Measurements from ENCODE around the gene TSPEAR.
"Not testable (repeated sequence)": the region's sequence is repeated elsewhere in the genome, so short reads cannot be mapped to it uniquely, and the experiment has no call there.

DNA sequence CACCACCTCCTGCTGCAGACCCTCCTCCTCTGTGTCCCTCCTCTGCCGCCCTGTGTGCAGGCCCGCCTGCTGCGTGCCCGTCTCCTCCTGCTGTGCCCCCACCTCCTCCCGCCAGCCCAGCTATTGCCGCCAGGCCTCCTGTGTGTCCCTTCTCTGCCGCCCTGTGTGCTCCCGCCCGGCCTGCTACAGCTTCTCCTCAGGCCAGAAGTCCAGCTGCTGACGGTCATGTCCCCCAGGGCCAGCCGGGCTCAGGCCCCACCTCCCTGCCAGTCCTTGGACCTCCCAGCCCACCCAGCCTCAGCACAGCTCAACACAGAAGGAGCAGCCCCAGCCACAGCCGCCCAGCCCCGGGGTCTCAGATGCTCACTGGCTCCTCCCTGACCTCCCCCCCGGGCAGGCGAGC lies 83.5 kb downstream of the TSPEAR start:
- TF ChIP-seq, protein P1, sequence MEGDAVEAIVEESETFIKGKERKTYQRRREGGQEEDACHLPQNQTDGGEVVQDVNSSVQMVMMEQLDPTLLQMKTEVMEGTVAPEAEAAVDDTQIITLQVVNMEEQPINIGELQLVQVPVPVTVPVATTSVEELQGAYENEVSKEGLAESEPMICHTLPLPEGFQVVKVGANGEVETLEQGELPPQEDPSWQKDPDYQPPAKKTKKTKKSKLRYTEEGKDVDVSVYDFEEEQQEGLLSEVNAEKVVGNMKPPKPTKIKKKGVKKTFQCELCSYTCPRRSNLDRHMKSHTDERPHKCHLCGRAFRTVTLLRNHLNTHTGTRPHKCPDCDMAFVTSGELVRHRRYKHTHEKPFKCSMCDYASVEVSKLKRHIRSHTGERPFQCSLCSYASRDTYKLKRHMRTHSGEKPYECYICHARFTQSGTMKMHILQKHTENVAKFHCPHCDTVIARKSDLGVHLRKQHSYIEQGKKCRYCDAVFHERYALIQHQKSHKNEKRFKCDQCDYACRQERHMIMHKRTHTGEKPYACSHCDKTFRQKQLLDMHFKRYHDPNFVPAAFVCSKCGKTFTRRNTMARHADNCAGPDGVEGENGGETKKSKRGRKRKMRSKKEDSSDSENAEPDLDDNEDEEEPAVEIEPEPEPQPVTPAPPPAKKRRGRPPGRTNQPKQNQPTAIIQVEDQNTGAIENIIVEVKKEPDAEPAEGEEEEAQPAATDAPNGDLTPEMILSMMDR (IDR thresholded peaks at IDR 0.05) = not testable (repeated sequence)
- not testable (repeated sequence) for TF ChIP-seq POLR2A, POLR2AphosphoS5 (IDR thresholded peaks at IDR 0.05)

Measured in prostate gland (tissue), 2 donors.